ENCODE results near the gene AGPAT4.
A peak's percentile ranks its signal among the peaks of the same experiment; 100 is the strongest.

AGPAT4 gene

GRCh38 chr6:161169035-161169434 is 104.8 kb downstream of the AGPAT4 start:
- peaks cover 3 to 13% of the 10 kb centered on the region in 2 donors for H3K9me3 ChIP-seq (replicated peaks in 1 of 2; ENCODE audit: control insufficient read depth in 2 of 2, insufficient read depth in 1 of 2, low read depth in 1 of 2, low read length in 2 of 2)
- H3K27ac ChIP-seq (replicated peaks; ENCODE audit: low read length), result no peak overlapping the region
- H3K79me1 ChIP-seq (ENCODE audit: low read depth, low read length), result no peaks in the 10 kb centered on the region
- no peak overlapping the region for H2AFZ ChIP-seq (ENCODE audit: low read length)
- peaks cover 9 to 22% of the 10 kb centered on the region in 2 donors for H3K4me1 ChIP-seq (ENCODE audit: control insufficient read depth in 2 of 2, insufficient read depth in 1 of 2, low read depth in 1 of 2, low read length in 2 of 2)
- H3K4ac ChIP-seq (ENCODE audit: low read length), result no peak overlapping the region
- H4K8ac ChIP-seq (ENCODE audit: low read depth, low read length), result no peak overlapping the region
- H2BK120ac ChIP-seq (ENCODE audit: low read depth, low read length), result no peak overlapping the region
- H4K91ac ChIP-seq (ENCODE audit: low read depth, low read length, poor library complexity), result no peak overlapping the region
- no peak overlapping the region for H3K18ac ChIP-seq (ENCODE audit: low read length)
- no peak overlapping the region for H3K23ac ChIP-seq (ENCODE audit: low read depth, low read length, poor library complexity)
- H3K4me3 ChIP-seq (ENCODE audit: low read length in 2 of 2), result no peak overlapping the region
- no peak overlapping the region for H2BK15ac ChIP-seq (ENCODE audit: low read length)
- no peak overlapping the region for H3K9ac ChIP-seq (ENCODE audit: low read depth, low read length, poor library complexity)
- no peaks in the 10 kb centered on the region for H3K27me3 ChIP-seq (ENCODE audit: control insufficient read depth in 3 of 3, insufficient read depth in 3 of 3, low read depth in 1 of 3, low read length in 3 of 3)
- H2BK12ac ChIP-seq (ENCODE audit: low read length), result no peak overlapping the region
- no CpG with 5 or more reads among the region's 2 CpGs for WGBS, 2 donors (ENCODE audit: extremely low coverage in 2 of 2, insufficient read length in 2 of 2, insufficient replicate concordance in 1 of 2)
- no peak overlapping the region for H3K14ac ChIP-seq (ENCODE audit: low read length)
- no peak overlapping the region for H3K4me2 ChIP-seq (ENCODE audit: insufficient read depth, low read length, poor library complexity, severe bottlenecking)
- no peak overlapping the region for H2AK5ac ChIP-seq (ENCODE audit: low read depth, low read length)
- H2BK5ac ChIP-seq (ENCODE audit: low read length), result no peak overlapping the region
- DNase-seq (ENCODE audit: low spot score), result no peak
- H3K36me3 ChIP-seq (replicated peaks in 1 of 2; ENCODE audit: control insufficient read depth in 2 of 2, insufficient read depth in 2 of 2, low read length in 2 of 2), result peaks cover 22 to 27% of the 10 kb centered on the region in 2 donors

- H3K79me1 ChIP-seq (ENCODE audit: low read depth, low read length), result no peaks in the 10 kb centered on the region
- H4K8ac ChIP-seq (ENCODE audit: low read depth, low read length), result no peak overlapping the region
- H3K9ac ChIP-seq (ENCODE audit: low read depth, low read length, poor library complexity), result no peak overlapping the region
- H2AFZ ChIP-seq (ENCODE audit: low read length), result no peak overlapping the region
- no peak overlapping the region for H3K4me2 ChIP-seq (ENCODE audit: insufficient read depth, low read length, poor library complexity, severe bottlenecking)
- no peak overlapping the region for H3K4ac ChIP-seq (ENCODE audit: low read length)
- H3K27me3 ChIP-seq (ENCODE audit: control insufficient read depth in 3 of 3, insufficient read depth in 3 of 3, low read depth in 1 of 3, low read length in 3 of 3), result no peaks in the 10 kb centered on the region
- H3K4me1 ChIP-seq (ENCODE audit: control insufficient read depth in 2 of 2, insufficient read depth in 1 of 2, low read depth in 1 of 2, low read length in 2 of 2), result peaks cover 9 to 22% of the 10 kb centered on the region in 2 donors
- H2BK15ac ChIP-seq (ENCODE audit: low read length), result no peak overlapping the region
- no peak overlapping the region for H4K91ac ChIP-seq (ENCODE audit: low read depth, low read length, poor library complexity)
- peaks cover 3 to 13% of the 10 kb centered on the region in 2 donors for H3K9me3 ChIP-seq (replicated peaks in 1 of 2; ENCODE audit: control insufficient read depth in 2 of 2, insufficient read depth in 1 of 2, low read depth in 1 of 2, low read length in 2 of 2)
- H3K27ac ChIP-seq (replicated peaks; ENCODE audit: low read length), result no peak overlapping the region
- H2BK12ac ChIP-seq (ENCODE audit: low read length), result no peak overlapping the region
- H2BK120ac ChIP-seq (ENCODE audit: low read depth, low read length), result no peak overlapping the region
- peak; percentile 26 for DNase-seq (ENCODE audit: low spot score)
- WGBS, 2 donors (ENCODE audit: extremely low coverage in 2 of 2, insufficient read length in 2 of 2, insufficient replicate concordance in 1 of 2), result no CpG with 5 or more reads among the region's 14 CpGs
- no peak overlapping the region for H3K23ac ChIP-seq (ENCODE audit: low read depth, low read length, poor library complexity)
- no peak overlapping the region for H3K4me3 ChIP-seq (ENCODE audit: low read length in 2 of 2)
- H2BK5ac ChIP-seq (ENCODE audit: low read length), result no peak overlapping the region
- peak overlapping the region; percentile 3 for H3K14ac ChIP-seq (ENCODE audit: low read length)
- no peak overlapping the region for H2AK5ac ChIP-seq (ENCODE audit: low read depth, low read length)
- peak overlapping the region; percentile 40 for H3K18ac ChIP-seq (ENCODE audit: low read length)
- H3K36me3 ChIP-seq (replicated peaks in 1 of 2; ENCODE audit: control insufficient read depth in 2 of 2, insufficient read depth in 2 of 2, low read length in 2 of 2), result peaks cover 26 to 33% of the 10 kb centered on the region in 2 donors
Measured at GRCh38 chr6:161168281-161168891, 105.5 kb downstream of the AGPAT4 start.

- Histone ChIP-seq H3K23ac (ENCODE audit: low read depth, low read length, poor library complexity) (no peak overlapping the region), H3K18ac (ENCODE audit: low read length) (no peak overlapping the region)
- WGBS, 2 donors (ENCODE audit: extremely low coverage in 2 of 2, insufficient read length in 2 of 2, insufficient replicate concordance in 1 of 2), result no CpG with 5 or more reads among the region's 5 CpGs
Measured at GRCh38 chr6:161166677-161167076, 107.2 kb downstream of the AGPAT4 start.

GRCh38 chr6:161166176-161166575 is 107.7 kb downstream of the AGPAT4 start:
- H2AK5ac ChIP-seq (ENCODE audit: low read depth, low read length), result no peak overlapping the region
- no peak overlapping the region for H3K18ac ChIP-seq (ENCODE audit: low read length)
- H4K91ac ChIP-seq (ENCODE audit: low read depth, low read length, poor library complexity), result no peak overlapping the region
- H3K27me3 ChIP-seq (ENCODE audit: control insufficient read depth in 3 of 3, insufficient read depth in 3 of 3, low read depth in 1 of 3, low read length in 3 of 3), result no peaks in the 10 kb centered on the region
- WGBS, 2 donors (ENCODE audit: extremely low coverage in 2 of 2, insufficient read length in 2 of 2, insufficient replicate concordance in 1 of 2), result no CpG with 5 or more reads among the region's 11 CpGs
- H2BK12ac ChIP-seq (ENCODE audit: low read length), result no peak overlapping the region
- H2AFZ ChIP-seq (ENCODE audit: low read length), result no peak overlapping the region
- H3K14ac ChIP-seq (ENCODE audit: low read length), result no peak overlapping the region
- DNase-seq (ENCODE audit: low spot score), result no peak
- H3K4me1 ChIP-seq (ENCODE audit: control insufficient read depth in 2 of 2, insufficient read depth in 1 of 2, low read depth in 1 of 2, low read length in 2 of 2), result peaks cover 9 to 22% of the 10 kb centered on the region in 2 donors
- H3K4me3 ChIP-seq (ENCODE audit: low read length in 2 of 2), result no peak overlapping the region
- H2BK120ac ChIP-seq (ENCODE audit: low read depth, low read length), result no peak overlapping the region
- peaks cover 40 to 55% of the 10 kb centered on the region in 2 donors for H3K36me3 ChIP-seq (replicated peaks in 1 of 2; ENCODE audit: control insufficient read depth in 2 of 2, insufficient read depth in 2 of 2, low read length in 2 of 2)
- H3K79me1 ChIP-seq (ENCODE audit: low read depth, low read length), result no peaks in the 10 kb centered on the region
- no peak overlapping the region for H3K27ac ChIP-seq (replicated peaks; ENCODE audit: low read length)
- no peak overlapping the region for H3K23ac ChIP-seq (ENCODE audit: low read depth, low read length, poor library complexity)
- no peak overlapping the region for H3K9ac ChIP-seq (ENCODE audit: low read depth, low read length, poor library complexity)
- no peak overlapping the region for H2BK5ac ChIP-seq (ENCODE audit: low read length)
- H3K4me2 ChIP-seq (ENCODE audit: insufficient read depth, low read length, poor library complexity, severe bottlenecking), result no peak overlapping the region
- H3K9me3 ChIP-seq (replicated peaks in 1 of 2; ENCODE audit: control insufficient read depth in 2 of 2, insufficient read depth in 1 of 2, low read depth in 1 of 2, low read length in 2 of 2), result peaks cover 0 to 9% of the 10 kb centered on the region in 2 donors
- no peak overlapping the region for H3K4ac ChIP-seq (ENCODE audit: low read length)
- no peak overlapping the region for H2BK15ac ChIP-seq (ENCODE audit: low read length)
- H4K8ac ChIP-seq (ENCODE audit: low read depth, low read length), result no peak overlapping the region

More at GRCh38 chr6:161166677-161167076, 107.2 kb downstream of the AGPAT4 start:
- no peak overlapping the region for H2BK5ac ChIP-seq (ENCODE audit: low read length)
- H4K8ac ChIP-seq (ENCODE audit: low read depth, low read length), result no peak overlapping the region
- H4K91ac ChIP-seq (ENCODE audit: low read depth, low read length, poor library complexity), result no peak overlapping the region
- H2BK12ac ChIP-seq (ENCODE audit: low read length), result no peak overlapping the region
- no peak overlapping the region for H2BK120ac ChIP-seq (ENCODE audit: low read depth, low read length)
- no peak overlapping the region for H3K14ac ChIP-seq (ENCODE audit: low read length)
- no peaks in the 10 kb centered on the region for H3K79me1 ChIP-seq (ENCODE audit: low read depth, low read length)
- H2BK15ac ChIP-seq (ENCODE audit: low read length), result no peak overlapping the region
- H3K36me3 ChIP-seq (replicated peaks in 1 of 2; ENCODE audit: control insufficient read depth in 2 of 2, insufficient read depth in 2 of 2, low read length in 2 of 2), result peaks cover 35 to 50% of the 10 kb centered on the region in 2 donors
- H2AK5ac ChIP-seq (ENCODE audit: low read depth, low read length), result no peak overlapping the region
- no peaks in the 10 kb centered on the region for H3K27me3 ChIP-seq (ENCODE audit: control insufficient read depth in 3 of 3, insufficient read depth in 3 of 3, low read depth in 1 of 3, low read length in 3 of 3)
- peaks cover 0 to 9% of the 10 kb centered on the region in 2 donors for H3K9me3 ChIP-seq (replicated peaks in 1 of 2; ENCODE audit: control insufficient read depth in 2 of 2, insufficient read depth in 1 of 2, low read depth in 1 of 2, low read length in 2 of 2)
- H3K4me1 ChIP-seq (ENCODE audit: control insufficient read depth in 2 of 2, insufficient read depth in 1 of 2, low read depth in 1 of 2, low read length in 2 of 2), result peaks cover 9 to 22% of the 10 kb centered on the region in 2 donors
- no peak overlapping the region for H3K27ac ChIP-seq (replicated peaks; ENCODE audit: low read length)
- H3K4me3 ChIP-seq (ENCODE audit: low read length in 2 of 2), result no peak overlapping the region
- no peak for DNase-seq (ENCODE audit: low spot score)
- H3K4me2 ChIP-seq (ENCODE audit: insufficient read depth, low read length, poor library complexity, severe bottlenecking), result no peak overlapping the region
- H2AFZ ChIP-seq (ENCODE audit: low read length), result no peak overlapping the region
- no peak overlapping the region for H3K4ac ChIP-seq (ENCODE audit: low read length)
- H3K9ac ChIP-seq (ENCODE audit: low read depth, low read length, poor library complexity), result no peak overlapping the region

Measured in neuronal stem cell (in vitro differentiated cells).